ENCODE results near the gene MBD4. TPM values are rescaled to one million over a fixed set of nuclear protein-coding genes. Genes with fewer than 3 reads are reported as not detected.

The MBD4 gene
- 23.2 and 33.7 TPM in 2 replicates for total RNA-seq

GRCh38 chr3:129439817-129440617 lies at the start of gene MBD4, which contains the start of gene IFT122:
TSS of gene MBD4 (minus strand) at chr3:129439948. CDS start at chr3:129439833, 115 bp downstream.
TSS of gene IFT122 (plus strand) at chr3:129440224. CDS start at chr3:129440331, 107 bp downstream.

DNA sequence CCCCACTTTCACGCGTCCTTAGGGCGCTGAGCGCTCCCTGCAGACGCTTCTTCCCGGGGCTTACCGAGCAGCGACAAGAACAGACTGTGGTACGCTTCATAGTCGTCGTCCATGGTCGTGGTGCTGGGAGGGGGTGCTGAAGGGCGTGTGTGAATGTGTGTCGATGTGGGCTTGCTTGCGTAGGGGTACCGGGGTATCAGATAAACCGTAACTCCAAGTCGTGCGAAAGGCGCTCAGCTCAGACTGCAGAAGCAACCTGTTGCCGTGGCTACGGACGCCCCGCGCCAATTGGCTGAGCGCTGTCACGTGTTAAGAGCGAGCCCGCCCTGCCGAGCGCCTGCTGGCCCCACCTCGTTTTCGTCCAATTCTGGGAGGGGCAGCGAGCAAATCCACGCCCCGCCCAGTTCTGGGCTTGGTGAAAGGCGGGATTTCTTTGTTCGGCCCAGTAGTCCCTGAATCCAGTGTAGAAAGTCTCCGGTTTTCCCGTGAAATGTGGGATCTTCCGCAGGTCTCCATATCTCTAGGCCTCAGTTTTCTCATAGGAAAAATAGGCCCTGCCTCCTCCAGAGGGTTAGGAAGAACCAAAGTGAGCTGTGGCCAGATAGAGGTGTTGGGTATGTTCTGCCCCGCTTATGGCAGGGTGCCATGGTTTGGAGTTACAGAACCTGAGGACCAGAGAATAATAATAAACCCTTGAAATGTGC lies 11.2 kb downstream of the MBD4 start, which contains the start of gene EFCAB12:
Gene EFCAB12, minus strand, starts transcription at position 261 of the 704 bp plus-strand sequence. Its CDS starts 148 bp downstream, at position 113.

Other genes with a start within 250 kb of the MBD4 start
- gene COPG1, start 190.3 kb downstream of the MBD4 start, total RNA-seq, result 173 and 221 TPM in 2 replicates
- gene HMCES, start 161.1 kb downstream of the MBD4 start, total RNA-seq, result 22.4 and 23.7 TPM in 2 replicates
- under 0.01 and 0.11 TPM in 2 replicates for gene EFCAB12, start 11.3 kb downstream of the MBD4 start, total RNA-seq
- 26.0 and 38.6 TPM in 2 replicates for gene IFT122, start 276 bp upstream of the MBD4 start, total RNA-seq
- not detected in 2 replicates for gene RHO, start 88.7 kb upstream of the MBD4 start, total RNA-seq
- gene H1-8, start 103.2 kb upstream of the MBD4 start, total RNA-seq, result not detected in 2 replicates
- 216 and 468 TPM in 2 replicates for gene PLXND1, start 166.7 kb upstream of the MBD4 start, total RNA-seq

Measured in dermis lymphatic vessel endothelial cell (primary cell).